ENCODE data around the gene PPIL6.

DNA sequence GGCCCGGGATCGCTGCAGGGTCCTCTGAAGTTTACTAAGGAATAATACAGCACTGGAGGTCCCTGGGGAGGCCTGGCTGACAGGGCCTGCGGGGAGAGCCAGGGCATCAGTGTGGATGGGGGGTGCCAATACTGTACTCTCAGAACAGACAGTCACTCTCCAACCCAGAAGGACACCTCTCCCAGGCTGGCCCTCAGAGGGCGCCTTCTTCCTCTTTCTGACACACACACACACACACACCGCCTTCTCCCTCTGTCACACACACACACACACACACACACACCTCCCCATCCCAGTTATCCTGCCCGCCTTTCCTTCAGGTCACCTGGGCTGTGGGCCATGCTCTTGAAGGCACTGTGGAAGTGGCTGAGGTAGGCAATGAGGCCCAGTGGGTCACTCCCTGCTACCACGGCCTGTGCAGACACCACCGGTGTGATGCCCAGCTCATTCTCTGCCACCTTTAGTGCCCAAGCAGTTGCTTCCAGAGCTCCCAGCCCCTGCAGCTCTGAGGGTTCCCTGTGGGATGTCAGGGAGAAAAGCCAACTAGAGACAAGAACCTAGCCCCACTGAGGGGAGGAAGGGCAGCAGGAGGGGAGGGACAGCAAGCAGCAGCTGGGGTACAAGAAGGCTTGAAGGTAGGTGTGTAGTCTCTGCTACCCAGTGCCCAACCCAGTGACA is 7.6 kb upstream of the PPIL6 start:
- TF ChIP-seq, protein P1, sequence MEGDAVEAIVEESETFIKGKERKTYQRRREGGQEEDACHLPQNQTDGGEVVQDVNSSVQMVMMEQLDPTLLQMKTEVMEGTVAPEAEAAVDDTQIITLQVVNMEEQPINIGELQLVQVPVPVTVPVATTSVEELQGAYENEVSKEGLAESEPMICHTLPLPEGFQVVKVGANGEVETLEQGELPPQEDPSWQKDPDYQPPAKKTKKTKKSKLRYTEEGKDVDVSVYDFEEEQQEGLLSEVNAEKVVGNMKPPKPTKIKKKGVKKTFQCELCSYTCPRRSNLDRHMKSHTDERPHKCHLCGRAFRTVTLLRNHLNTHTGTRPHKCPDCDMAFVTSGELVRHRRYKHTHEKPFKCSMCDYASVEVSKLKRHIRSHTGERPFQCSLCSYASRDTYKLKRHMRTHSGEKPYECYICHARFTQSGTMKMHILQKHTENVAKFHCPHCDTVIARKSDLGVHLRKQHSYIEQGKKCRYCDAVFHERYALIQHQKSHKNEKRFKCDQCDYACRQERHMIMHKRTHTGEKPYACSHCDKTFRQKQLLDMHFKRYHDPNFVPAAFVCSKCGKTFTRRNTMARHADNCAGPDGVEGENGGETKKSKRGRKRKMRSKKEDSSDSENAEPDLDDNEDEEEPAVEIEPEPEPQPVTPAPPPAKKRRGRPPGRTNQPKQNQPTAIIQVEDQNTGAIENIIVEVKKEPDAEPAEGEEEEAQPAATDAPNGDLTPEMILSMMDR (IDR thresholded peaks at IDR 0.05; ENCODE audit: low read depth, low read length, missing input control), result no peak
- TF ChIP-seq GABPA (IDR thresholded peaks at IDR 0.05 in 1 of 2, conservative IDR thresholded peaks at IDR 0.05 in 1 of 2), result no peak
- TF ChIP-seq TAF1 (conservative IDR thresholded peaks at IDR 0.05), result no peak
- TF ChIP-seq SP1 (IDR thresholded peaks at IDR 0.05), result no peak
- TF ChIP-seq EGR1 (IDR thresholded peaks at IDR 0.05; ENCODE audit: low read depth in 2 of 2), result no peak
- no peak for TF ChIP-seq FOXA1 (IDR thresholded peaks at IDR 0.05)
- TF ChIP-seq, protein P2, sequence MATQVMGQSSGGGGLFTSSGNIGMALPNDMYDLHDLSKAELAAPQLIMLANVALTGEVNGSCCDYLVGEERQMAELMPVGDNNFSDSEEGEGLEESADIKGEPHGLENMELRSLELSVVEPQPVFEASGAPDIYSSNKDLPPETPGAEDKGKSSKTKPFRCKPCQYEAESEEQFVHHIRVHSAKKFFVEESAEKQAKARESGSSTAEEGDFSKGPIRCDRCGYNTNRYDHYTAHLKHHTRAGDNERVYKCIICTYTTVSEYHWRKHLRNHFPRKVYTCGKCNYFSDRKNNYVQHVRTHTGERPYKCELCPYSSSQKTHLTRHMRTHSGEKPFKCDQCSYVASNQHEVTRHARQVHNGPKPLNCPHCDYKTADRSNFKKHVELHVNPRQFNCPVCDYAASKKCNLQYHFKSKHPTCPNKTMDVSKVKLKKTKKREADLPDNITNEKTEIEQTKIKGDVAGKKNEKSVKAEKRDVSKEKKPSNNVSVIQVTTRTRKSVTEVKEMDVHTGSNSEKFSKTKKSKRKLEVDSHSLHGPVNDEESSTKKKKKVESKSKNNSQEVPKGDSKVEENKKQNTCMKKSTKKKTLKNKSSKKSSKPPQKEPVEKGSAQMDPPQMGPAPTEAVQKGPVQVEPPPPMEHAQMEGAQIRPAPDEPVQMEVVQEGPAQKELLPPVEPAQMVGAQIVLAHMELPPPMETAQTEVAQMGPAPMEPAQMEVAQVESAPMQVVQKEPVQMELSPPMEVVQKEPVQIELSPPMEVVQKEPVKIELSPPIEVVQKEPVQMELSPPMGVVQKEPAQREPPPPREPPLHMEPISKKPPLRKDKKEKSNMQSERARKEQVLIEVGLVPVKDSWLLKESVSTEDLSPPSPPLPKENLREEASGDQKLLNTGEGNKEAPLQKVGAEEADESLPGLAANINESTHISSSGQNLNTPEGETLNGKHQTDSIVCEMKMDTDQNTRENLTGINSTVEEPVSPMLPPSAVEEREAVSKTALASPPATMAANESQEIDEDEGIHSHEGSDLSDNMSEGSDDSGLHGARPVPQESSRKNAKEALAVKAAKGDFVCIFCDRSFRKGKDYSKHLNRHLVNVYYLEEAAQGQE (IDR thresholded peaks at IDR 0.05), result no peak
- no peak for TF ChIP-seq NR2F2 (IDR thresholded peaks at IDR 0.05)
- TF ChIP-seq, protein P3, sequence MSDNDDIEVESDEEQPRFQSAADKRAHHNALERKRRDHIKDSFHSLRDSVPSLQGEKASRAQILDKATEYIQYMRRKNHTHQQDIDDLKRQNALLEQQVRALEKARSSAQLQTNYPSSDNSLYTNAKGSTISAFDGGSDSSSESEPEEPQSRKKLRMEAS (IDR thresholded peaks at IDR 0.05), result no peak
- TF ChIP-seq YY1 (IDR thresholded peaks at IDR 0.05), result no peak
- no peak for TF ChIP-seq RAD21 (IDR thresholded peaks at IDR 0.05)
- TF ChIP-seq RXRA (IDR thresholded peaks at IDR 0.05), result no peak
- TF ChIP-seq, protein P4, sequence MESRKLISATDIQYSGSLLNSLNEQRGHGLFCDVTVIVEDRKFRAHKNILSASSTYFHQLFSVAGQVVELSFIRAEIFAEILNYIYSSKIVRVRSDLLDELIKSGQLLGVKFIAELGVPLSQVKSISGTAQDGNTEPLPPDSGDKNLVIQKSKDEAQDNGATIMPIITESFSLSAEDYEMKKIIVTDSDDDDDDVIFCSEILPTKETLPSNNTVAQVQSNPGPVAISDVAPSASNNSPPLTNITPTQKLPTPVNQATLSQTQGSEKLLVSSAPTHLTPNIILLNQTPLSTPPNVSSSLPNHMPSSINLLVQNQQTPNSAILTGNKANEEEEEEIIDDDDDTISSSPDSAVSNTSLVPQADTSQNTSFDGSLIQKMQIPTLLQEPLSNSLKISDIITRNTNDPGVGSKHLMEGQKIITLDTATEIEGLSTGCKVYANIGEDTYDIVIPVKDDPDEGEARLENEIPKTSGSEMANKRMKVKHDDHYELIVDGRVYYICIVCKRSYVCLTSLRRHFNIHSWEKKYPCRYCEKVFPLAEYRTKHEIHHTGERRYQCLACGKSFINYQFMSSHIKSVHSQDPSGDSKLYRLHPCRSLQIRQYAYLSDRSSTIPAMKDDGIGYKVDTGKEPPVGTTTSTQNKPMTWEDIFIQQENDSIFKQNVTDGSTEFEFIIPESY (IDR thresholded peaks at IDR 0.05), result no peak
- no peak for TF ChIP-seq JUND (IDR thresholded peaks at IDR 0.05)
